ENCODE results near the gene GALNT6.
A peak's percentile ranks its signal among the peaks of the same experiment; 100 is the strongest.

The GALNT6 gene

GRCh38 chr12:51391283-51392123, at the start of gene GALNT6:
GALNT6 (minus strand) TSS chr12:51391406; CDS start chr12:51379781, 11,625 bp downstream.
- peak in 2 of 3 experiments; percentile 56 to 72 for DNase-seq (ENCODE audit: low read depth in 3 of 3)

GRCh38 chr12:51439330-51439729, 48.1 kb upstream of the GALNT6 start:
- DNase-seq (ENCODE audit: low read depth in 3 of 3), result no peak

GRCh38 chr12:51437431-51437830, 46.2 kb upstream of the GALNT6 start:
- DNase-seq (ENCODE audit: low read depth in 3 of 3), result no peak

- DNase-seq (ENCODE audit: low read depth in 3 of 3), result no peak
Measured at GRCh38 chr12:51434305-51434704, 43.1 kb upstream of the GALNT6 start.

- DNase-seq (ENCODE audit: low read depth in 3 of 3), result no peak
Measured at GRCh38 chr12:51432921-51433320, 41.7 kb upstream of the GALNT6 start.

- DNase-seq (ENCODE audit: low read depth in 3 of 3), result no peak
Measured at GRCh38 chr12:51430196-51430895, 39.1 kb upstream of the GALNT6 start.

- no peak for DNase-seq (ENCODE audit: low read depth in 3 of 3)
Measured at GRCh38 chr12:51429700-51430099, 38.5 kb upstream of the GALNT6 start.

- no peak for DNase-seq (ENCODE audit: low read depth in 3 of 3)
Measured at GRCh38 chr12:51428256-51428655, 37.0 kb upstream of the GALNT6 start.

GRCh38 chr12:51424662-51425539, 33.7 kb upstream of the GALNT6 start, which contains the start of gene SLC4A8:
SLC4A8 (plus strand) TSS chr12:51424831; CDS start chr12:51424988, 157 bp downstream.
- peak; percentile 49 to 82 (median 53) for DNase-seq (ENCODE audit: low read depth in 3 of 3)

GRCh38 chr12:51424094-51424661, 33.0 kb upstream of the GALNT6 start:
- DNase-seq (ENCODE audit: low read depth in 3 of 3), result no peak

GRCh38 chr12:51421266-51421884, 30.2 kb upstream of the GALNT6 start:
- peak in 1 of 3 experiments; percentile 20 for DNase-seq (ENCODE audit: low read depth in 3 of 3)

- no peak for DNase-seq (ENCODE audit: low read depth in 3 of 3)
Measured at GRCh38 chr12:51419425-51420193, 28.4 kb upstream of the GALNT6 start.

- no peak for DNase-seq (ENCODE audit: low read depth in 3 of 3)
Measured at GRCh38 chr12:51417826-51418225, 26.6 kb upstream of the GALNT6 start.

- no peak for DNase-seq (ENCODE audit: low read depth in 3 of 3)
Measured at GRCh38 chr12:51415931-51416330, 24.7 kb upstream of the GALNT6 start.

GRCh38 chr12:51413791-51414190, 22.6 kb upstream of the GALNT6 start:
- DNase-seq (ENCODE audit: low read depth in 3 of 3), result no peak

- no peak for DNase-seq (ENCODE audit: low read depth in 3 of 3)
Measured at GRCh38 chr12:51413149-51413548, 21.9 kb upstream of the GALNT6 start.

- no peak for DNase-seq (ENCODE audit: low read depth in 3 of 3)
Measured at GRCh38 chr12:51409846-51410245, 18.6 kb upstream of the GALNT6 start.

GRCh38 chr12:51407604-51408003, 16.4 kb upstream of the GALNT6 start:
- DNase-seq (ENCODE audit: low read depth in 3 of 3), result no peak

- DNase-seq (ENCODE audit: low read depth in 3 of 3), result no peak
Measured at GRCh38 chr12:51406859-51407258, 15.7 kb upstream of the GALNT6 start.

GRCh38 chr12:51406290-51406689, 15.1 kb upstream of the GALNT6 start:
- no peak for DNase-seq (ENCODE audit: low read depth in 3 of 3)

All from stimulated activated CD4-positive, alpha-beta T cell treated with anti-CD3 and anti-CD28 coated beads, TNF-alpha, amount 100 ng/mL, for 24 hours (primary cell).